Coronary artery (tissue), 2 donors: ENCODE data around the gene NLGN1.
"Not testable (repeated sequence)": the region's sequence is repeated elsewhere in the genome, so short reads cannot be mapped to it uniquely, and the experiment has no call there.

Experiments
- DNase-seq: peaks from one replicate; pipeline ENCODE4 v3.0.0-alpha.2; 2017; ENCODE audit warnings: low spot score
- H3K27ac ChIP-seq, 2 donors: fragments of 200-600 bp; sonication (generic); one replicate each; pipeline ENCODE4 v1.5.1; 2016 to 2019
- H3K4me3 ChIP-seq: fragments of 200-600 bp; sonication (generic); 2 replicates; pipeline ENCODE4 v1.5.1; 2016; ENCODE audit warnings: mild to moderate bottlenecking, moderate library complexity
- CTCF ChIP-seq: fragments of 200-600 bp; sonication (generic); IDR thresholded peaks from one replicate; pipeline ENCODE4 v1.5.1; 2019; ENCODE audit warnings: antibody characterized with exemption

Gene NLGN1

DNA sequence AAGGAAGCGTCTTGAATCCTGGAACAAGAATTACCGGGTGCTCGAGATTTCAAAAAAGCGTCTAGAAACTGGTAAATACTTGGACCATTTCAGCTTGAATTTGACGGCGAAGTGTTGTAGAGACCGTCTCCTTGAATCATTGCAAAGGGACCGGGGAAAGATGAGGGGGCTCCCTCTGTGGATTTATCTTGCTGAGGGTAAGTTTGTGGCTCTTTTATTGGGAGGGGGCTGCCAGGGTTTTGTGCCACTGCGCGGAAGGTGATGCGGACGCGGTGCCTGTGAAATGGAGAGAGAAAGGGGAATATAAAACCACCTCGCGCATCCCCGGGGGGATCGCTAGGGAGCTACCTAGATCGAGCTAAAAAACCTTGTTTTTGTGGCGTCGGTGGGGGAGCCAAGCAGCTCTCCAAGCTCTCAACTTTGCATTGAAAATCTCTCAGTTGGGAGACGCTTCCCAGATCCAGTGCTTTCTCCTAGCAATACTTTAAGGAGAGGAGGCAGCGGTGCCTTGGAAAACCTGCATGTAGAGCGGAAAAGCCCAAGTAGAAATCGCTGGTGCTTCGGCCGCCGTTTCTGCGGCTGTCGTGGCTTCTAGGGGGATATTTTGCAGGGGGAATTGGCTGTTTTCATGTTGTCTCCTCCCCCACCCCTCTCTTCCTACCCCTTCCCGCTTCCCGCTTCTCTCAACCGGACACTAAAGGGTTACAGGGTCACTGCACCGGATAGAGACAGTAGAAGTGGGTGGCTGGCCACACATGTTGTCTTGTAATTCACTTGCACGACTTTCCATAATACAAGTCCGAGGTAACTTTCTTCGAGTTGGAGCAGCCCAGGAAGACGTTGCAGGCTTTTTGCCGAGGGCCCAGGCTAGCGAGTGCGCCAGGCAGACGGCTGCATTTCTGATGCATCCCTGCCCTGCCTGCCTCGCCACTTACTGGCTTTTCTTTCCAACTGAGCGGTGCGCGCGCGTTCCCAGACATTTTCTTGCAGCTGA lies 187.6 kb downstream of the NLGN1 start:
- no peak for TF ChIP-seq CTCF
- no peak for DNase-seq
- Histone ChIP-seq H3K4me3 (peak overlapping the region; percentile 76), H3K27ac (no peak overlapping the region)

DNA sequence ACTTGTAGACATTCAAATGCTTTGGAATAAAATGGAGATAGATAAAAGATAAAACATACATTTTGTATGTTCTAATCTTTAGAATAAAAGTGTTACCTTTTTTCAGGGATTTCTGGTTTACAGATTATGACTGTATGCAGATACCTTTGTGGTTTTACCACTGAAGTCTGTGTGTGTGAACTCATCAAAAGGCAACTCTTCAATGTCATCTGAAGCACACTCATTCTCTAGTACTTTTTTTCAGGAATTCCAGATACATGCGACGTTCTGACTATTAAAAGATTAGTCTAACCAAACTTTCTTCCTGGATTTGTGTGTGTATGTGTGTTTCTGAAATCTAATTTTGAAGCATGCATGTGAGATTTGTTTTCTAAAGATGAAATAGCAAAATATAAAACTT lies 188.6 kb downstream of the NLGN1 start:
- H3K27ac ChIP-seq = no peak overlapping the region
- DNase-seq = no peak
- no peak overlapping the region for H3K4me3 ChIP-seq
- TF ChIP-seq CTCF = no peak

DNA sequence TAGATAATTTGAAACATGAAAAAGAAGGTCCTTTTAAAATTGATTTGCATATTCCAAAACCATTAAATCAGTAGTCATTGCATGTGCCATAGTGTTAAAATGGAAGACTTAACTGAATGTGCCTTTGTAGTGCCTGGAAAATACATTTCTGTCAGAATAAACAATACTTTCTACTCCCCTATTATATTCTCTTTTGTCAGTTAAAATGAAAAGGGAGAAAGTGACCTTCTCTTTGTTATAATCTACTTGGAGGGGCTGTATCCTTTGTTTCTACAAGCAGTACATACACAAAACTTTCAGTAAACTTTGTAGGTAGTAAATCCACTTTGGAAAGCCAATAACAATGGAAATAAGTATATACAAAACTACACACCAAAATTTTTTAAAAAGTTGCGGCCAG lies 189.5 kb downstream of the NLGN1 start:
- TF ChIP-seq CTCF = no peak
- H3K4me3 ChIP-seq = no peak overlapping the region
- no peak for DNase-seq
- H3K27ac ChIP-seq = no peak overlapping the region

DNA sequence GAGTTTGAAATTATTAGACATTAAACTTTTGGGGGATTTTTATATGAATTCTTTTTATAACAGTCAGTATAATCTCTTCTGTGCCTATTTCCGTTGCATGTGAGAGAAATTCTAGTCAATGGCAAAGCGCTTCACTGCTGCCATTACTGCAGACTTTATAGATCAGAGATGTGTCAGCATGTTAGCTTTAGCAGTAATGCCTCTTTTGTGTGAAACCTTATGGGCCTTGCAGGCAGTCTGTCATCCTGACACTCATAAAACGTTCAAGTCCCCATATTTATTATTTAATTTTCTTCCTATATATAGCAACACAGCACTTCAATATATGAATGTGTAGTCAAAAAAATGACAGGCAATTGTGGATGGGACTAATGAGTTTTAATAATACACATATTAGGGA lies 191.0 kb downstream of the NLGN1 start:
- DNase-seq = no peak
- Histone ChIP-seq H3K27ac (no peak overlapping the region), H3K4me3 (no peak overlapping the region)
- no peak for TF ChIP-seq CTCF

- Histone ChIP-seq H3K27ac (no peak overlapping the region), H3K4me3 (no peak overlapping the region)
- DNase-seq = no peak
- no peak for TF ChIP-seq CTCF
Observed at GRCh38 chr3:173589116-173589515, 191.6 kb downstream of the NLGN1 start.

- no peak overlapping the region for H3K27ac ChIP-seq
- no peak for DNase-seq
- no peak for TF ChIP-seq CTCF
- H3K4me3 ChIP-seq = no peak overlapping the region
Observed at GRCh38 chr3:173591401-173591800, 193.9 kb downstream of the NLGN1 start.

DNA sequence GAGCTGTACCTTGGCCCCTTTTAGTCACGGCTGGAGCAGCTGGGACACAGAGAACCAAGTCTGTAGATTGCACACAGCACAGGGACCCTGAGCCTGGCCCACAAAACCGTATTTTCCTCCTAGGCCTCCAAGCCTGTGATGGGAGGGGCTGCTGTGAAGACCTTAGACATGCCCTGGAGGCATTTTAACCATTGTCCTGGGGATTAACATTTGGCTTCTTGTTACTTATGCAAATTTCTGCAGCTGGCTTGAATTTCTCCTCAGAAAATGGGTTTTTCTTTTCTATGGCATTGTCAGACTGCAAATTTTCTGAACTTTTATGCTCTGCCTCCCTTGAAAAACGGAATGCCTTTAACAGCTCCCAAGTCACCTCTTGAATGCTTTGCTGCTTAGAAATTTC lies 197.3 kb downstream of the NLGN1 start:
- not testable (repeated sequence) for H3K4me3 ChIP-seq, H3K27ac ChIP-seq, DNase-seq
